Stomach (tissue), 4 donors: ENCODE results near the gene AGMO.

ENCODE experiments used
- CTCF ChIP-seq, 7 experiments: fragments of 450-650 bp in 4 of 7; fragments of 200-600 bp in 3 of 7; sonication (generic) in 3 of 7; IDR thresholded peaks; one replicate each; pipeline ENCODE4 v1.5.1; 2016 to 2019; ENCODE audit warnings: antibody characterized with exemption in 7 of 7, control low read depth in 2 of 7, mild to moderate bottlenecking in 1 of 7
- POLR2AphosphoS5 ChIP-seq, 3 donors: sonication (generic); formaldehyde crosslinking; IDR thresholded peaks; one replicate each; pipeline ENCODE4 v1.6.1; 2016; ENCODE audit warnings: antibody characterized with exemption in 3 of 3

DNA sequence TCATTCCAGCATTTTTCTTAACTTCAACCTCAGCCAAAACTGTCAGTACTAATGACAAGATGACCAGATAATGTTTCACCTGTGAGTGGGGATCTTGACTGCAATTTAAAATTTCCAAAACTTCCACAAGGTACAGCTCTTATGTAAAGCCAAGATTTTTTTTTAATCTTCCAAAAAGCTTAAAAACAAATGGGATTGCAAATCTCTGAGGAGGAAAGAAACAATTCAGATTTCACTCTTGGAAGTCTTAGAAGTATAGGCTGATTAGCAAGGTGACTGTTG, 90.2 kb downstream of the AGMO start:
- TF ChIP-seq CTCF (IDR thresholded peaks at IDR 0.05) (no peak), POLR2AphosphoS5 (IDR thresholded peaks at IDR 0.05) (no peak)
